GM12891 (cell line): ENCODE measurements around the gene UGT1A8.

ENCODE experiments used
- PAX5 ChIP-seq: IDR thresholded peaks from 2 replicates; pipeline ENCODE4 v1.6.1; 2011; ENCODE audit warnings: low read length, moderate library complexity, mild to moderate bottlenecking; ENCODE audit not compliant: insufficient read depth, severe bottlenecking
- POLR2A ChIP-seq: IDR thresholded peaks from 2 replicates; pipeline ENCODE4 v1.6.1; 2011; ENCODE audit warnings: low read depth, low read length, control low read depth
- POLR2AphosphoS5 ChIP-seq: IDR thresholded peaks from 2 replicates; pipeline ENCODE4 v1.6.1; 2011; ENCODE audit warnings: low read depth, low read length, control low read depth
- POU2F2 ChIP-seq: IDR thresholded peaks from 2 replicates; pipeline ENCODE4 v1.6.1; 2011; ENCODE audit warnings: low read depth, mild to moderate bottlenecking, control low read depth, low read length, moderate library complexity
- SPI1 ChIP-seq: IDR thresholded peaks from 2 replicates; pipeline ENCODE4 v1.6.1; 2011; ENCODE audit warnings: low read depth, low read length, control low read depth
- TAF1 ChIP-seq: IDR thresholded peaks from 2 replicates; pipeline ENCODE4 v1.6.1; 2011; ENCODE audit warnings: low read depth, low read length, control low read depth

GRCh38 chr2:233764761-233765160 lies 147.3 kb downstream of the UGT1A8 start:
- TF ChIP-seq POLR2AphosphoS5 = no peak
- TF ChIP-seq POLR2A = no peak
- no peak for TF ChIP-seq TAF1
- no peak for TF ChIP-seq POU2F2
- no peak for TF ChIP-seq SPI1
- no peak for TF ChIP-seq PAX5
